NCI-H345 treated with DMSO at 0.1 percent for 48 hours (cell line): ENCODE measurements around the gene TMEM38A.
A peak's percentile ranks its signal among the peaks of the same experiment; 100 is the strongest.

ENCODE experiments used
- DNase-seq: peaks from one replicate; lab custom pipeline; 2025; ENCODE audit not compliant: unreplicated experiment; lab: John Stamatoyannopoulos, UW

TMEM38A gene, protein sequence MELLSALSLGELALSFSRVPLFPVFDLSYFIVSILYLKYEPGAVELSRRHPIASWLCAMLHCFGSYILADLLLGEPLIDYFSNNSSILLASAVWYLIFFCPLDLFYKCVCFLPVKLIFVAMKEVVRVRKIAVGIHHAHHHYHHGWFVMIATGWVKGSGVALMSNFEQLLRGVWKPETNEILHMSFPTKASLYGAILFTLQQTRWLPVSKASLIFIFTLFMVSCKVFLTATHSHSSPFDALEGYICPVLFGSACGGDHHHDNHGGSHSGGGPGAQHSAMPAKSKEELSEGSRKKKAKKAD

DNA sequence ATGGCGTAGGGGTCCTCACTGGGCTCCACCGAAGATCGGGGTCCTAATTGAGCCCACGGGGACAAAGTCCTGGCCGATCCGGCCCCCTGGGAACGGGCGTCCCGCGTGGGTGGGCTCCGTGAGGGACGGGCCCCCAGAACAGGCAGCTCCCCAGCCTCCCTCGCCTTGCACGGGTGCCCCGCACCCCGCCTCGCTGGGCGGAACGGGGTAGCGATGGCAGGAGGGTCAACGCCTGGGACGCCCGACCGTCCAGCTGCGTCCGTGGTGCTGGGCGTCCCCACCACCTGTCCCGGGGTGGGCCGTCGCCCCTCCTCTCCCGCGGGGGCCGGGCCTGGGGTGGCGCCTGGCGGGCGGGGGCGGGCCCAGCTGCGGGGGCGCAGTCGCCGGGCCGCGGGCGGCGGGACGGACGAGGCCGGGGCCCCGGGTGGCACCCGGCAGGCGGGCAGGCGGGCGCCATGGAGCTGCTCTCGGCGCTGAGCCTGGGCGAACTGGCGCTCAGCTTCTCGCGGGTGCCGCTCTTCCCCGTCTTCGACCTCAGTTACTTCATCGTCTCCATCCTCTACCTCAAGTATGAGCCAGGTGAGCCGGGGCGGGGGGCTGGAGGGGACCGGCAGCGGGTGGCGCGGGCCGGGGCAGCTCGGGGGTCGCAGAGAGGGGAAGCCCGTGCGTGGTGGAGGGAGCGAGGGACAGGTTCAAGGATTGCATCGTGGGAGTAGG lies at the start of gene TMEM38A:
Gene TMEM38A (plus strand): TSS at position 377 of the 717 bp plus-strand sequence. CDS start 79 bp downstream, at position 456.
- DNase-seq = no peak

DNA sequence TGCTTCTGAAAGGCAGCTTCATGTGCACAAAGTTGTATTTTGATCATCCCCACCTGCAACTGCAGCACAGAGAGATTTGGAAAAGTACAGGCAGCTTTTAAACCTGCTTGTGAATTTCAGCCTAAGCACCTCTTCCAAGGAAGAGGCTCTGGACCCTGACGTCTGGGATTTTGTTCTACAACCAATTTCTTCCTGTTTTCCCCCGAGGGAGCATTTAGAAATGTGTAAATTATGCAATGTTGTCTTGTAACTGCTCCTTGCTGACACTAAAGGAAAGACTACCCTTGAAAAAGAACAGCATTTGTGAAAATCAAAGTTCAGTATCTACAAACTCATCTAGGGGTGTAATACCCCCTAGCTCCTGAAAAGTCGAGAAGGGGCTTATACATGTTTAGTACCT lies 48.3 kb upstream of the TMEM38A start:
- no peak for DNase-seq

DNA sequence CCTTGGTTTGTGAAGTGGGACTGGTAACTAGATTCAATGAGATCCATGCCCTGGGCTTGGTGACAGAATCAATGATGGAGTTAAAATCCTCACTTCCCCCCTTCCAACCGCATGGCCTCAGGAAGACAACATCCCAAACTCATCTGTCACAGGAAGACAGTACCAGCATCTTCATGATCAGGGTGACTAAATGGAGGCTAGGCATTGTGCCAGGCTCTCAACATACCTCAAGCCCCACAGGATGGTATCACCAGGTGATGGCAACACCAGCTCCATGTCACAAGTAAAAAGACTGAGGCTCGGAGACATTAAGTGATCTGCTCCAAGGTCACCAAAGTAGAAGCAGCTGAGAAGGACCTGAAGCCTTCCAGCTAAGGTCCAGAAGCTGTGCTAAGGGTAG lies 47.1 kb upstream of the TMEM38A start:
- DNase-seq = no peak

DNA sequence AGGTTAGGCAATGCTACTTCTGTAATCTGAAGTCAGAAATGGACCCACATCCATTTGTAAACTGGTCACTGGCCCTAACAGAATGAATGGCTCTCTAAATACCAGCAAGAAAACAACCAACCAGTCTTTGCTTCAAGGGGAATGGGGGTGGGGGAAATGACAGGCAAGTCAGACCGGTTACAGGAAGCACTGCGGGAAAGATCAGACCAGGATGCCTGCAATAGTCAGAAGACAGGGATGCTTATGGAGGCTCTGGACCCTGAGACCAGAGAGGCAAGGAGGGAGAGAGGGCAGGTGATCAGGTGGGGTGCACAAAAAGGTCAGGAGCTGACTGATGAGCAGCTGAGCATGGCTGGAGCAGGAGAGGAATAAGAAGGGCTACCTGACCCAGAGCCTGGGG lies 46.0 kb upstream of the TMEM38A start:
- no peak for DNase-seq

DNA sequence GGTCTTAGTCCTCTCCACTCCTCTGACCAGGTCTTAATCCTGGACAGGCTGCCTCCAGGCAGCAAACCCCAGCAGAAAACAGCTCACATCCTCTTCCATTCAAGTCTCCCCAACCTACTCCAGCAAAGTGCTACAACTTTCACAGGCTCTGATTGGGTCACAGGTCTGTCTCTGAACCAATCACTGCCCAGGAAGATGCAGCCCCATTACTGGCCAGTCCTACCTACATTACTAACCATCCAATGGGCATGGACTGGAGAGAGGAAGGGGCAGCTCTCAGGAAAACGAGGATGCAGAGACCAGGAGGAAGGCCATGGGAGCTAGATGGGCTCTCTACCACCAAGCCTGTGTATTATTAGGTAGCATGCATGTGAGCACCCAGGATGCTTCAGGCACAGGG lies 45.1 kb upstream of the TMEM38A start:
- no peak for DNase-seq

DNA sequence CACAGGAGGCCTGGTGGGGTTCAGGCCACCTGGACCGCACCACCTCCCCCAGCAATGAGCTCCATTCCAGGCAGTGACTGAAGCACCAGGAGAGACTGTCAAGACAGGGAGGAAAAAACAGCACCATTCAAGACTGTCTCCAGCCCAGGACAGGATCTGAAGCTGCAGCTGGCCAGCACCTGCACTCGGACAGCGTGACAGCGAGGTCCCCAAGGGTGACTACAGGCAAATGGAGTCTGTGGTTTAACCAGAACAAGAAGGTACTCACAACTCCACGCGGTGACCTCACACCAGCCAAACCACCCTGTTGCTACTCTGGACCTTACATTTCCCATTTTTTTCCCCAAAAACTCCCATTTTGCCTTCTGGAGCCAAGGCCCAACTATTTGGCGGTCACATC lies 42.7 kb upstream of the TMEM38A start:
- DNase-seq = no peak

DNA sequence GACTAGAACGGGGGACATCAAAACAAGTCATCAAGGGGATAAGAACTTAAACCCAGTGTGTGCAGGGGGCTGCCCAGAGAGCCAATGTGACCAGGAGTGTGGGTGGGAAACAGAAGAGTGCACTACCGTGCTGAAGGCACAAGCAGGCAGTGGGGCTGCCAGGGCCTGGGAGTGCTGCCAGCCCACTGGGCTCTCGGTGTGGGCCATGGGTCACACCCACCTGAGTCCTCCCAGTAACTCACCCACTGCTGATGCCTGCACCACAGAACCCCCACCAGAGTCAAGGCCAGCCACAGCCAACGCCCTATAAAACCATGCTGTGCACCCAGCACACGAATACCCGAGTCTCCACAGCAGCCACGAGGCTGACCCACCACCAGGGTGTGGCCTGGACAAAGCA lies 41.5 kb upstream of the TMEM38A start:
- DNase-seq = no peak

DNA sequence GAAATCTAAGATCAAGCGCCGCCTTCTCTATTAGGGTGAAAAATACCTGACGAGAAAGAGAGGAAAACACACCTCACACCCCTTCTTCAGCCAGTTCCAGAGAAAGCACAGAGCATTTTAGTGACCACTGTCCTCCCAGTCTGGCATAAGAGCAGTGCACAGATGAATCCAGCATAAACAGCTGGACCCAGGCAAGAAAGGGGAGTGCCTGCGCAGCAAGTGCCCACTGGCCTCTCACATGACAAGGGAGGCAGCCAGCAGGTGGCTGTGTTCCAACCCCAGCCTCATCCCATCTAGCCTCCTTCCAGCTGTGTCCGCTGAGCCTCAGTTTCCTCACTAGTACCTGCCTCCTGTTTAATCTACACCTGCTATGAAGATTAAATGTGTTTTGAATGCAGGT lies 40.9 kb upstream of the TMEM38A start:
- DNase-seq = no peak

DNA sequence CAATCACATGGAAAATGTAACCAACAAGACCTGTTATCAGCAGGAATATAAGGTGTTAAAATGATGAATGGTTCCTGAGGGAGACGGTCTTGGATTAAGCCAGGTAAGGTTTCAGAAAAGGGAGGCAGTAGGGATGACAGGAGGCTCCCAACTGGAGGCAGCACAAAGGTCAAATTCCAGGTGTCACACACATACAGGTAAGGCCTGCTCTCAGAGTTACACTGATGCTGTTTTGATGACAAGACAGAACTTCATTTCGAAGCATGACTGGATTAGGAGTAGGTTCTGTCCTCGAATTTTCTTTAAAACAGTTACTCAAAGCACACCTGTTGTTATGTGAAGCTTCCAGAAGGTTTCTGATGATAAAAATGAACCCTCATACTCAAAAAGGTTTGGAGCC lies 40.4 kb upstream of the TMEM38A start:
- no peak for DNase-seq

DNA sequence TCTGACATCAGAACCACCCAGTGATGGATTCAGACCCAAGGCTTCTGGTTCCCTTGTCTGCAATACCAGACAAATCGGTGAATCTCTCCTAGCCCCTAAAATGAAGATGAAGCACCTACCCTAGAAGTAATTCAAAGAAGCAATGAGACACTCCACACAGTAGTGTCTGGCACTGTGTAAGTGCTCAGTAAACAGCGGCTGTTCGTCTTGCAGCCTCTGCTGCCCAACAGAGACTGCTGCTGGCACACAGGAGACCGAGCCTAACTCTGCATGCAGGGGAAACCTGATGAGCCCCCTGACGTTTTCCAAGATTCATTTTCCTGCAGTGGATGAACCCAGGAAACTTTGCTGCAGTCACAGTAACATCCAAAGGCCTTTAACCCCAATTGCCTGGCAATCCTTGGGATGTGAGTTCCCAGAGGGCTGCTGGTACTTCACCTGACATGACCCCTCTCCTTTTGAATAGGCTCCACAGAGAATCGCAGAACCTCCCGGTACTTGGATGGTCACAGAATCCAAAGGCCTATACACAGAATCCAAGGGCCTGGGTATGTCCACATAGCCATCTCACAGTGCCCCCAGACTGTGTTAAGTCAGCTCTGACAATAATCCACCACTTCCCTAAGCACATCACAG lies 39.7 kb upstream of the TMEM38A start:
- no peak for DNase-seq

DNA sequence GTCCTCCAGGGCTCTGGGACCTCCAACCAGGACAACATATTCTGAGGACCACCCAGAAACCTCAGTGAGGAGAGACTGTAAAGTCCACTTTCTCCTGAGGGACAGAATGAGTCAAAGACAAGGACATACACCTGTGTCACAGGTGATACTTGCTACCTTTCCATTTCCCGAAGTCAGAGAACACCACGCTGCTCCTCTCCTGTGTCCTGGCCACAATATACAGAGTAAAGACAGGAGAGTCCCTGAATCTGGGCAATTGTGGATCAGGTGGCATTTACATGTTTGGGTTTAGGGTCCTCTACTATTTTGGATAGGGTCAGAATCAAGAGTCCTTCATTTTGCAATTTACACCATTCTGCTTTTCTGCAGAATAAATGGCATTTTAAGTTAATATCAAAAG lies 37.9 kb upstream of the TMEM38A start:
- DNase-seq = no peak

DNA sequence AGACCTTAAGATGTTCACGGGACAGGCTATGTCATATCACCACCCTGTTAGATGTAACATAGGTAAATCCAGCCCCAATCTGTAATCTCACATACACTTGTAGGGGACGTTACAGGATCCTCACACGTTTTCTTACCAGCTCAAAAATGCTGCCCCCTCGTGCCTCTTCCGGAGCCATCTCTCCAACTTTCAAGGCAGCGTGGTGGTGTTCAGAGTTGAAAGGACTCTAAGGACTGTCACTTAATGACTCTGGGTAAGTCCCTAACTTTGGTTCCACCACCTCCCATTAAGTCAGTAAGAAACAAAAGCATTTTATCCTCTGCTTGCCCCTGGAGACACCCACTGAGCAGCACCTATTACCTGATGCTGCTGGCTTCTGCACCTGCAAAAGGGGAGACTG lies 37.4 kb upstream of the TMEM38A start:
- no peak for DNase-seq

DNA sequence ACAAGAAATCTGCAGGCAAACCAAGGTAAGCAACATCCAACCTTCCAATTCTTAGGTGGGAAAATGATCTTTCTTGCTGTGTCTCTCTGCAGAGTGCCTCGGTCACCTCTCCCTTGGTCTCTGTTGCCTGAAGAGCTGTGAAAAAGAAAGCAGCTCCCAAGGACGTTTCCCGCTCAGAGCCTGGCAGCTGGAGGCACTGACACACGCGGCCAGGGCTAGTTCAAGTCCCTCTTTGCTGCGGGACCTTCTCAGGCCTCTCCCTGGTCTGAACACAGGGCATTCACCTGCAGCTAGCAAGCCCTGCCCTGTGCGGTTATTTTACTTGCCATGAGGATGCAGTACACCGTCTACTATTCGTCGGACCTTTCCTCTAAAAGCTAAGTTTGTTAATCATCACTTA lies 36.7 kb upstream of the TMEM38A start:
- no peak for DNase-seq

DNA sequence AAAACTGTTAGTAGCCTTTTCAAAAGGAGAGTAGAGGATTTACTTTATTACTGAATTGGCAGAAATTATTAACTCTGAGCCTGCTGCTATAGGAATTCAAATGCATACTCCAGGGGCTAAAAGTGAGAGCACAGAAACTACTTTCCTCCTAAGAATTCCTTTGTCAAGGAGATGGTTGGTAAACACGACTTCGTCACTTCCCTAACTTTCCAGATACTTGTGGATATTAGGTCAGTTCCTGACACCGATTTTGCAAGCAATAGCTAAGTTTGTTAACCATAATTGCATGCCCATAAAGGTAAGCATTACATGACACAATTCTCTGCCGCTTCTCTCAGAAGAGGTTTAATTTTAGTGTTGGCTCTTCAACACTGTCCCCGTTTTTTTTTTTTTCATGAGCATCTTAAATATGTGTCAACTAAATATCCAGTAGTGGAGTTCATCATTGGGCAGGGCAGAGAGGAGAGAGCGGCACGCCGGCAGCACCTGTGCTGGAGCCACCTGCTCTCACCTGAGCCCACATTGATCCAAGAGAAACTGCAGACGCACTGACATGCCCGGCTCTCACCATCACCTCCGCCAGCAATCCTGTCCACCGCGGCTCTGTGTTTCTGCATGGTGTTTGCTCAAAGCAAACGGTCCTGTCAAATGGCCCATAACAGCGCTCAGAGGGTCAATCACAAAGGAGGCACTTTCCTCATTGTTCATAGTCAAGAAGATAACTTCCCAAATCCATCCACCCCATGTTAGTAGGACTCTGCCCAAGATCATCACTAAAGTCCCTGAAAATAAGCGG lies 35.6 kb upstream of the TMEM38A start:
- no peak for DNase-seq

DNA sequence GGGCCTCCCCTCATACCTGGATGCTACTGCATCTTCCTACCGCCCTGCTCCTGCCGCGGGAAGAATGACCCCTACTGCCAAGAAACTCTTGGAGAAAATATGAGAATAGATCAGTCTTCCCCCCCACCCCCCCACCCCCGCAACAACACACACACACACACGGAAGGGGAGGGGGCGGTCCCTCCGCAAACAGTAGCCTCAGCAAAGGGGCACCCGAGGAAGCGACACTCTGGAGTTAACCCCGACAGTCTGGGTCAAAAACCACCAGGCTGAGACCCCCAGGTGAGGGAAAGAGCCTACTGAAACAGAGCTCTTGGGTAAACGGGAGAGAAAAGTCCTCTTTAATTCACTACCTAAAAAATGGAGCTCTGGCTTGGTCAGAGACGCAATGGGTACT lies 34.1 kb upstream of the TMEM38A start:
- no peak for DNase-seq

DNA sequence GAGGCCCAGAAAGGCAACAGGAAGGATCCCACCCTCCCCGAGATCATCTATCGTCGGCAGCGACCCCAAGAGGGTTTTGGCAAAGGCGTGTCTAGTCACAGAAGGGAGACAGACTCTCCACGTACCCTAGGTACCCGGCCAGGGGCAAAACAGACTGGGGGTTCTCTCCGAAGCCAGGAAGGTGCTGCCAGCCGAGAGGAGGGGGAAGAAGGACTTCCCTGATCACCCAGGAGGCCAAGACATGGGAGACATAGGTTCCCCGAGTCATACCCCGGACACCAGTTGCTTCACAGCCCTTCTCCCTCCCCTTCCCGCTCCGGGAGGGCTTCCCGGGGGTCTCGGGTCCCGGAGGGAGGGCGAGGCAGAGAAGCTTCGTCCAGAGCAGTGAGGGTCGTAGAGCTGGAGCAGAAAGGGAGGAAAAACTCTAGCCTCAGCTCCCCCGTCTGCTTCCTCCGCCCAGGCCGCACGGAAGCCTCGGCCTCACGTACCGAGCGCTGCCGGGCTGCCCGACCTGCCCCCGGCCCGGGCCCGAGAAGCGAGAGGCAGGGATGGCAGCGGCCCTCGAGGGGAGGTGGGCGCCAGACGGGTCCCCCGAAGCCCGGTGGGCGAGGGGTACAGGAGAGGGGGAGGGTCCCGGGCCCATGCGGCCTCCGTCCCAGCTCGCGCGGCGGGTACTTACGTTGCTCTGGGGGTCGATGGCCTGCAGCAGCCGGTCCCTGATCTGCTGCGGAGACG lies 33.6 kb upstream of the TMEM38A start:
- no peak for DNase-seq

DNA sequence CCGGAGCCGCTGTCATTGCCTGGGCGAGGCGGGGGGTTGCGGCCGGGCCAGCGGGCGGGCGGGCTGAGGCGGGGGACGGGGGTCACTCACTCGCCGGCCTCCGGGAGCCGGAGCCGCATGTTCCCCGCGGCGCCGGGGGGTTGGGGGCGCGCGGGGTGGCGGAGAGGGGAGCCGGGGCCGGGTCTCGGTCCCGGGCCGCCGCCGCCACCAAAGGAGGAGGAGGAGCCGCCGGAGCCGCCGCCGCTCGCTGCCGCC lies 33.1 kb upstream of the TMEM38A start:
- DNase-seq = no peak

DNA sequence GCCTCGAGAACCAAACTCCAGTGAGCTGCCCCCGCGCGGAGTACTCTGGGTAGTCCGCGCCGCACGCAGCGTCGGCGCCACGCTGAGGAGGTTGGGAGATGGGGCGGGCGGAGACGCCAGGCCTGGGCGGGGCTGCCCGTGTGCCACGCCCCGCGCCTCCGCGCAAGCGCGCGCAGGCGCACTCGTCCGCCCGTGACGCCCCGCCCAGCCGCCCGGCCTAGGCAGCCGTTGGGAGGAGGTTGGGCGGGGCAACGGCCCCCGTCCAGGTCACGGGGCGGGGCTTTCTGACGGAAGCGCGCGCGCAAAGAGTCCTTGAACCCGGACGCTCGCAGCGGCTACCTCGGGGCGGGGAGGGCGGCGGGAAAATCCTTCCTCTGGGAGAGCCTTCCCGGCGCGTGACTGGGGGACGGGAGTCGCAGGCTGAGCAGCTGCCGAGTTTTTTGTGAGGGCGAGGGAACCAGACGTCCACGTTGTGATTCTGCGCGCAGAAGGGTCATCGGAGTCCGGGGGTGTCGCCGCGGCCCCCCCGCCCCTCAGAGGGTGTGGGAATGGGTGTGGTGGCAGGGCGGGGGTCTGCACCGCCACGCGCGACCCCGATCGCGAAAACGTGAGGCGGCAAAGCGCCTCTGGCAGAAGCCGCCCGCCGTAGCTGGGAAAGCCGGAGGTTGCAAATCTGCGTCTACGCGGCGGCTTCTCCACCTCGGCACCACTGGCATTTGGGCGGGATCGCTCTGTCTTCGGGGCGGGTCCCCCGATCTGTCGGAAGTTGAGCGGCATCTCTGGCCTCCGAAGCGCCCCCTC lies 32.6 kb upstream of the TMEM38A start, which contains the start of gene MED26:
Gene MED26 (minus strand): TSS at position 22 of the 801 bp plus-strand sequence. CDS start 261 bp downstream, outside the sequence.
- peak; percentile 90 for DNase-seq

DNA sequence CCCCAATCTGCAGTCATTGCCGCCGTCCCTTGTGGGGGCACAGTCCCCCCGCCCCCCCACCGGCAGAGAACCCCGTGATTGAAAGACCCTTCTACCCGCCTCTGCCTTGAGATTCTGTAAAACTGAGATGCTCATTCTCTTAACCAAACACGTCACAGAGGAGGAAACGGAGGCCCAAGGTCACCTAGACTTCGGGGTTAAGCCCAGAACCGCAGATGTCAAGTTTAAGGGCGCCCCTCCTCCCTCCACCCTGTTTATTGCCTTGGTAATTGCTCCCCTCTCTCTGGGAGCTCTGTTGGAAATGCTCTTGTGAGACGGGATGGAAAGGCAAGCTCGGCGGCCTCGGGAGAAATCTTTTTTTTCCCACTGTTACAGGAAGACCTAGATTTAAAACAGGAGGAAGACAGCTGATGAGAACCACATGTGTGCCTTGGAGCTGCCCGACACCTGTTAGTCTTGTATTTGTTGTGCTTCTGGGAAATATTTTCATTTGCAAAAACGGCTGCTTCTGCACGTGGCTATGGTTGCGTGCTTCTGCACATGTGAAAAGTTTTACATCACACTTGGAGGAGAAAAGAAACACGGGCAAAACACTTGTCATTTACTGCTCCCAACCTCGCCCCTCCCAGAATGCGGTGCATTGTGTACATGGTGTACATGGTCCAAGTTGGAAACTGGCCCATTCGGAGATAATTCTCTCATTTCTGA lies 31.8 kb upstream of the TMEM38A start:
- no peak for DNase-seq

DNA sequence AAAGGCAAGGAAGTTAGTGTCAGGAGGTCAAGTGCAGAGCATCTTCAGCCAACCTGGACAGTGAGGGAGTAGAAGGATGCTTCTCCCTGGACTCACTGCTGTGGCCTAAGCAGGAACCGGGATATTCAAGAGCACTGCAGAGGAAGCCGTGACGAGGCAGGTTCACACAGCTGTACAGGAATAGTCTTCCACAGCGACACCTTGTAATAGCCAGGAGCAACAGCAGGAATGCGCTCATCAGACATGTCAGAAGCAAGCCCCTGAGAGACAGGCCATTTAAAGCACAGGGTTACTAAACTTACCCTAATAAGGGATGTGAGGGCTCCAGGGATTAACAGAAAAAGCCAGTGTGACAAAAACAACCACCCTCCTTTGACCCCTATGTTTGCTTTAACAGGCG lies 29.5 kb upstream of the TMEM38A start:
- DNase-seq = no peak
